ENCODE measurements around the gene RPS3A. TPM values are rescaled to one million over a fixed set of nuclear protein-coding genes. Genes with fewer than 3 reads are reported as not detected.
A peak's percentile ranks its signal among the peaks of the same experiment; 100 is the strongest.
"Not testable (repeated sequence)": the region's sequence is repeated elsewhere in the genome, so short reads cannot be mapped to it uniquely, and the experiment has no call there.

The RPS3A gene
- total and polyA plus RNA-seq, 9 of the 15 experiments (the other 6 are each of a cell fraction or from before 2014, with no cell fraction given), result 2,102 to 5,488 (median 3,554) TPM

GRCh38 chr4:151074416-151074916 is 25.0 kb upstream of the RPS3A start:
- in situ Hi-C loops (cut with MboI) (no loop called here), intact Hi-C loops (cut with micrococcal nuclease) (no loop called here)
- no peak for TF ChIP-seq U2AF2 (optimal IDR thresholded peaks at IDR 0.05; ENCODE audit: low read depth, low read length)
- TF ChIP-seq RBM25 (IDR thresholded peaks at IDR 0.05; ENCODE audit: low read depth, low read length, severe bottlenecking), result peak; percentile 80
- ATAC-seq, result no peak
- Histone ChIP-seq H3K9me3 (replicated peaks; ENCODE audit: control insufficient read depth, insufficient read depth, low read depth, low read length) (no peaks in the 10 kb centered on the region), H3K79me2 (ENCODE audit: control insufficient read depth, insufficient read depth, low read length) (no peaks in the 10 kb centered on the region), H3K4me2 (ENCODE audit: insufficient read depth, low read length) (no peak overlapping the region), H3K27ac (ENCODE audit: extremely low read depth, low read depth, low read length) (no peak overlapping the region), H2AFZ (ENCODE audit: low read depth, low read length) (no peak overlapping the region), H3K4me3 (no peak overlapping the region), H3K27me3 (ENCODE audit: control insufficient read depth in 2 of 2, insufficient read depth in 2 of 2, low read length in 2 of 2) (no peaks in the 10 kb centered on the region; a peak in 1 of 5 replicates), H3K9ac (ENCODE audit: insufficient read depth in 1 of 2, low read depth in 2 of 2, low read length in 2 of 2) (no peak overlapping the region), H3K36me3 (ENCODE audit: control insufficient read depth, insufficient read depth, low read length) (no peaks in the 10 kb centered on the region), H3K4me1 (replicated peaks in 1 of 2; ENCODE audit: control insufficient read depth in 2 of 2, insufficient read depth in 2 of 2, low read length in 2 of 2) (no peaks in the 10 kb centered on the region), H4K20me1 (replicated peaks; ENCODE audit: control insufficient read depth, insufficient read depth, low read length) (no peaks in the 10 kb centered on the region), H3K9me1 (ENCODE audit: control insufficient read depth, insufficient read depth, low read length) (no peaks in the 10 kb centered on the region)
- no peak for DNase-seq (ENCODE audit: extremely low read depth in 1 of 4, low spot score in 3 of 4)
- no peak for FAIRE-seq
- no TSS peak for BruUV-seq (replicated peaks)
- ChIA-PET CTCF (ENCODE audit: low intra/inter-chr PET ratio) (no interaction called here), POLR2A (interaction anchor here (0.6 to 0.9 kb wide), 5 partner anchors 11 to 1565 kb away, joined by 3 read pairs; no protein-coding TSS in a partner anchor)

- in situ Hi-C loops (cut with MboI); H3K9me1 ChIP-seq (ENCODE audit: control insufficient read depth, insufficient read depth, low read length); H3K79me2 ChIP-seq (ENCODE audit: control insufficient read depth, insufficient read depth, low read length); H3K9ac ChIP-seq (ENCODE audit: insufficient read depth in 1 of 2, low read depth in 2 of 2, low read length in 2 of 2); DNase-seq (ENCODE audit: extremely low read depth in 1 of 4, low spot score in 3 of 4); BruUV-seq (replicated peaks); H3K27ac ChIP-seq (ENCODE audit: extremely low read depth, low read depth, low read length); ATAC-seq; H3K36me3 ChIP-seq (ENCODE audit: control insufficient read depth, insufficient read depth, low read length); H3K4me3 ChIP-seq; H2AFZ ChIP-seq (ENCODE audit: low read depth, low read length); H4K20me1 ChIP-seq (replicated peaks; ENCODE audit: control insufficient read depth, insufficient read depth, low read length); POLR2A ChIA-PET; H3K27me3 ChIP-seq (ENCODE audit: control insufficient read depth in 2 of 2, insufficient read depth in 2 of 2, low read length in 2 of 2); H3K4me1 ChIP-seq (replicated peaks in 1 of 2; ENCODE audit: control insufficient read depth in 2 of 2, insufficient read depth in 2 of 2, low read length in 2 of 2); CTCF ChIA-PET (ENCODE audit: low intra/inter-chr PET ratio); H3K4me2 ChIP-seq (ENCODE audit: insufficient read depth, low read length); FAIRE-seq; H3K9me3 ChIP-seq (replicated peaks; ENCODE audit: control insufficient read depth, insufficient read depth, low read depth, low read length); intact Hi-C loops (cut with micrococcal nuclease): not testable (repeated sequence)
- WGBS (ENCODE audit: insufficient coverage, low coverage, missing lambda C conversion rate), result 14% methylated on average over 2 of the region's 2 CpGs
These were observed 21.4 kb upstream of the RPS3A start for GRCh38 chr4:151077978-151078377.
